CD8-positive, alpha-beta memory T cell (primary cell): Measurements from ENCODE around the gene DNAJC15. TPM values are rescaled to one million over a fixed set of nuclear protein-coding genes. Genes with fewer than 3 reads are reported as not detected.
A peak's percentile ranks its signal among the peaks of the same experiment; 100 is the strongest.

Experiments
- CTCF ChIA-PET: fragments of 350-600 bp; sonication (Branson Sonifier 250); formaldehyde crosslinking; loops from one replicate; lab custom pipeline; 2021; ENCODE audit warnings: antibody characterized with exemption; lab: Charles Lee
- POLR2A ChIA-PET: fragments of 350-600 bp; sonication (Branson Sonifier 250); formaldehyde crosslinking; loops from one replicate; lab custom pipeline; 2021; ENCODE audit warnings: antibody characterized with exemption; lab: Charles Lee
- DNase-seq, 5 donors: peaks; one replicate each; pipeline versions ENCODE4 v3.0.0 to v3.0.0-alpha.2; 2020 to 2022; ENCODE audit warnings: mixed read lengths in 1 of 5
- H3K27ac ChIP-seq: one replicate; pipeline ENCODE4 v1.7.0; 2013; ENCODE audit warnings: low read depth, mild to moderate bottlenecking, low read length, moderate library complexity
- H3K27me3 ChIP-seq: 2 replicates; pipeline ENCODE4 v1.7.0; 2013; ENCODE audit warnings: low read length, mild to moderate bottlenecking; ENCODE audit not compliant: insufficient read depth, poor library complexity, severe bottlenecking
- H3K36me3 ChIP-seq: 2 replicates; pipeline ENCODE4 v1.7.0; 2013; ENCODE audit warnings: mild to moderate bottlenecking, low read length, moderate library complexity; ENCODE audit not compliant: insufficient read depth
- H3K4me1 ChIP-seq: 2 replicates; pipeline ENCODE4 v1.7.0; 2013; ENCODE audit warnings: mild to moderate bottlenecking, low read length, moderate library complexity; ENCODE audit not compliant: insufficient read depth
- H3K4me3 ChIP-seq: 2 replicates; pipeline ENCODE4 v1.7.0; 2013; ENCODE audit warnings: mild to moderate bottlenecking, low read length
- H3K9me3 ChIP-seq: 2 replicates; pipeline ENCODE4 v1.7.0; 2013; ENCODE audit warnings: mild to moderate bottlenecking, low read length
- H3K27ac Mint-ChIP-seq, 8 donors: one replicate each; pipeline ENCODE4 v1.8.0; 2020 to 2021; ENCODE audit warnings: mixed read lengths in 8 of 8, mild to moderate bottlenecking in 6 of 8, inconsistent platforms in 3 of 8, moderate library complexity in 3 of 8
- H3K27me3 Mint-ChIP-seq, 2 donors: one replicate each; pipeline ENCODE4 v1.8.0; 2020 to 2021; ENCODE audit warnings: mixed read lengths in 2 of 2, mild to moderate bottlenecking in 1 of 2, moderate library complexity in 1 of 2
- H3K36me3 Mint-ChIP-seq, 3 donors: one replicate each; pipeline ENCODE4 v1.8.0; 2020 to 2021; ENCODE audit warnings: mixed read lengths in 3 of 3, inconsistent platforms in 1 of 3, mild to moderate bottlenecking in 1 of 3
- H3K4me1 Mint-ChIP-seq, 3 donors: one replicate each; pipeline ENCODE4 v1.8.0; 2020 to 2021; ENCODE audit warnings: mixed read lengths in 3 of 3, inconsistent platforms in 1 of 3, mild to moderate bottlenecking in 1 of 3
- H3K4me3 Mint-ChIP-seq, 7 donors: one replicate each; pipeline ENCODE4 v1.8.0; 2020 to 2021; ENCODE audit warnings: mixed read lengths in 7 of 7, mild to moderate bottlenecking in 6 of 7, moderate library complexity in 4 of 7, inconsistent platforms in 2 of 7
- H3K9me3 Mint-ChIP-seq, 5 donors: one replicate each; pipeline ENCODE4 v1.8.0; 2020 to 2022; ENCODE audit warnings: mixed read lengths in 5 of 5, mild to moderate bottlenecking in 3 of 5, moderate library complexity in 2 of 5, inconsistent platforms in 1 of 5
- polyA plus RNA-seq: library from polyadenylated mRNA; unstranded; fragments of 300-500 nt; fragmentation: Illumina TruSeq; gene quantifications from one replicate; pipeline ENCODE4 v1.2.3, GENCODE V29; 2021
- total RNA-seq, 2 experiments: library from RNA; stranded (reverse); gene quantifications; one replicate each; pipeline ENCODE4 v1.2.3, GENCODE V29; 2021

The DNAJC15 gene
- total RNA-seq (10 to 100 TPM; 13.2 to 13.6 TPM), polyA plus RNA-seq (13.7 TPM)

DNA sequence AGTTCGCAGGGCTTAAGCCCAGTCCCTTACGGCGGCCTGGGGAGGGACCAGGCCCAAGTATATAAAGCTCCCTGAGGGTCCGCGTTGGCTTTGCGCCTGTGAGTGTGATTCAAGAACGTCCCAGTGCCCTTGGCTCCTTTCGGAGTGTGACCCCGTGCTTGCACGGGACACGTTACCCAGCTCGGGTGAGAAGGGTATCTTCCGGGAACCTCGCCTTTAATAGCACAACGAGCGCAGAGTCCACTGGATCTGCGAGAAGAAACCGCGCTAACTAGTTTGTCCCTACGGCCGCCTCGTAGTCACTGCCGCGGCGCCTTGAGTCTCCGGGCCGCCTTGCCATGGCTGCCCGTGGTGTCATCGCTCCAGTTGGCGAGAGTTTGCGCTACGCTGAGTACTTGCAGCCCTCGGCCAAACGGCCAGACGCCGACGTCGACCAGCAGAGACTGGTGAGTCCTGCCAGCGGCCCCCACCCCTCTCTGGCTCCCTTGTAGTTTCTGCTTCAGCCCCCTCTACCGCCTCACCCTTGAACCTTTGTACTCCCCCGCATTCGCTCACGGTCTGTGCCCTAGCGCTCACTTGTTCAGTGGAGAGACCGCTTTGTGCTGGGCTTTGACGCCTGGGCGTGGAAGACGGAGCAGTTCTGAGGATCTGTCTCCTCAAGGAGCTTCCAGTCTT lies at the start of gene DNAJC15:
Gene DNAJC15, plus strand, starts transcription at position 298 of the 675 bp plus-strand sequence. Its CDS starts 41 bp downstream, at position 339.
- ChIA-PET CTCF (interaction anchor here (0.7 to 4.6 kb wide), 10 partner anchors 9 to 62 kb away, joined by 3 to 26 read pairs (median 5); partner anchors contain the start of gene EPSTI1), POLR2A (interaction anchor here (1.0 to 2.5 kb wide), 3 partner anchors 31 to 36 kb away, joined by 3 to 23 read pairs (median 5); partner anchors contain the start of gene EPSTI1)
- Histone ChIP-seq H3K36me3 (no peaks in the 10 kb centered on the region), H3K27ac (peak within 1 kb of the TSS; percentile 53), H3K27me3 (no peaks in the 10 kb centered on the region), H3K4me3 (peak within 1 kb of the TSS; percentile 77), H3K9me3 (no peaks in the 10 kb centered on the region), H3K4me1 (peaks cover 18% of the 10 kb centered on the region)
- H3K9me3 Mint-ChIP-seq: no peaks in the 10 kb centered on the region
- peak within 1 kb of the TSS; percentile 92 to 99 (median 96) for H3K27ac Mint-ChIP-seq
- DNase-seq: peak; percentile 63 to 88 (median 76)
- H3K36me3 Mint-ChIP-seq: peaks cover 3 to 15% (median 4%) of the 10 kb centered on the region in 3 donors
- H3K4me1 Mint-ChIP-seq: peaks cover 27 to 48% (median 43%) of the 10 kb centered on the region in 3 donors
- H3K4me3 Mint-ChIP-seq: peak within 1 kb of the TSS; percentile 97 to 100 (median 99)
- peaks cover 0 to 2% of the 10 kb centered on the region in 2 donors for H3K27me3 Mint-ChIP-seq

DNA sequence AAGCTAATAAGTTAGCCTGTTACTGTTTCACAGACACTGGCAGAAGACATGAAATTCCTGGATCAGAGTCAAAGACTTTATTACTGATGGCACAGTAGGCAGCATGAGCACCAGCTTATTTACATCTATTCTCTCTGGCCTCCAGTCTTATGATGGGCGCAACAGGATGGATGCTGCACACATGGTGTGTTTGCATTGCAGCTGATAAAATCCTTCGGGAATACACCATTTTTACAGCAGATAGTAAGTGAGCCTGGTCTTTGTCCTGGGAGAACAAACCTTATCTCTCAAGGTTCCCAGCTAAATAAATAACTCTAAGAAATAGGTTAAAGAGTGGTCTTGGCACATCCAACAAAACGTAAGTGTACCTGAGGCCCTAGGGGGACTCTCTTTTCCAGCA lies 47.3 kb upstream of the DNAJC15 start:
- CTCF ChIA-PET: interaction anchor here (1.2 to 1.4 kb wide), 2 partner anchors 13 to 17 kb away, joined by 3 to 4 read pairs; no protein-coding TSS in a partner anchor
- peaks cover 9 to 28% (median 13%) of the 10 kb centered on the region in 3 donors for H3K36me3 Mint-ChIP-seq
- no peaks in the 10 kb centered on the region for H3K9me3 Mint-ChIP-seq

DNA sequence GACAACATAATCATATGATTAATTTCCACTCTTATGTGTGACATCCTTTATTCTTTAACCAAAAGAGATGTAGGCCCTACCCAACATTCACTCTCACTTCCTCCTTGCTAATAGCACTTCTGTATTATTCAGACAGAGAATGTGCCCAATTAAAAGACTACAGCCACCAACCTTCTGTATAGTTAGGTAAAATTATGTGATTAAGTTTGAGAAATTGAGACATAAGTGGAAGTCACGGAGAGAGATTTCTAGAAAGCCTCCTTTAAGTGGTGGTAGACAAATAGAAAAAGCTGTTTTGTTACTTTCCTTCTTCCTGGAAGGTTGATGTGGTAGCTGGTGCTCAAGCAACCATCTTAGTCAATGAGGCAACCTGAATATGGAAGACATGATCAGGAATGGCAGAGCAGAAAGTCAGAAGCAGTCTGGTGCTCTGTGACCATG lies 46.1 kb upstream of the DNAJC15 start:
- Mint-ChIP-seq H3K4me3 (no peak overlapping the region), H3K27me3 (no peaks in the 10 kb centered on the region), H3K27ac (peak overlapping the region in 3 of 8 donors; percentile 14 to 35 (median 18)), H3K4me1 (peaks cover 6 to 31% (median 27%) of the 10 kb centered on the region in 3 donors), H3K9me3 (no peaks in the 10 kb centered on the region), H3K36me3 (peaks cover 9 to 29% (median 13%) of the 10 kb centered on the region in 3 donors)
- Histone ChIP-seq H3K4me1 (no peaks in the 10 kb centered on the region), H3K4me3 (no peak overlapping the region), H3K9me3 (no peaks in the 10 kb centered on the region), H3K27me3 (no peaks in the 10 kb centered on the region), H3K36me3 (peaks cover 4% of the 10 kb centered on the region), H3K27ac (no peak overlapping the region)
- POLR2A ChIA-PET: no interaction called here
- CTCF ChIA-PET: no interaction called here
- no peak for DNase-seq

More for the DNA sequence above, 47.3 kb upstream of the DNAJC15 start:
- no peak for DNase-seq
- no peak overlapping the region for H3K4me3 Mint-ChIP-seq
- peaks cover 7 to 28% (median 23%) of the 10 kb centered on the region in 3 donors for H3K4me1 Mint-ChIP-seq
- Histone ChIP-seq H3K27ac (no peak overlapping the region), H3K36me3 (peaks cover 4% of the 10 kb centered on the region), H3K9me3 (no peaks in the 10 kb centered on the region), H3K4me1 (no peaks in the 10 kb centered on the region), H3K4me3 (no peak overlapping the region), H3K27me3 (no peaks in the 10 kb centered on the region)
- H3K27ac Mint-ChIP-seq: no peak overlapping the region
- H3K27me3 Mint-ChIP-seq: no peaks in the 10 kb centered on the region
- POLR2A ChIA-PET: no interaction called here

DNA sequence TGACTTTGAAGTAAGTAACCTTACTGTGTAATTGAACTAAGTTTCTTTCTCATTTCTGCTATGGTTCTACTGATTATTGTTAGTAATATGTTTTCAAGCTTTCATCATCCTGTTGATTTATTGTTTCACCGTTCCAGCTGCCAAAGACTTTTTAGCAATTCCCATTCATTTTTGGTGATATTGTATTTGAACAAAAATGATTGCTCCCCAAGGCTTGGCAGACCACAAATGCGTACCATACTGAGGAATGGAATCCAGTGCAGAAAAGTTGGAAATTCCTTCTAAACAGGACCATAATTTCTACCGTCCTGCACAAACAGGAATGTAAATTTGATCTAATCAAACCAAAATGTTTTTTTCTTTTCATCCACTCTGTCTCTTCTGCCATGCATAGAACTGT lies 42.1 kb upstream of the DNAJC15 start:
- H3K27ac Mint-ChIP-seq: peak overlapping the region in 2 of 8 donors; percentile 9 to 37
- no peak overlapping the region for H3K4me3 Mint-ChIP-seq
- H3K36me3 ChIP-seq: no peaks in the 10 kb centered on the region
- peaks cover 23 to 53% (median 51%) of the 10 kb centered on the region in 3 donors for H3K4me1 Mint-ChIP-seq
- peaks cover 9 to 20% (median 14%) of the 10 kb centered on the region in 3 donors for H3K36me3 Mint-ChIP-seq
- no peak overlapping the region for H3K4me3 ChIP-seq
- CTCF ChIA-PET: interaction anchor here (1.5 kb wide), 1 partner anchor 9 kb away, joined by 3 read pairs; no protein-coding TSS in a partner anchor
- no peaks in the 10 kb centered on the region for H3K9me3 ChIP-seq
- no peak for DNase-seq
- no peaks in the 10 kb centered on the region for H3K9me3 Mint-ChIP-seq
- H3K4me1 ChIP-seq: no peaks in the 10 kb centered on the region
- POLR2A ChIA-PET: no interaction called here
- no peak overlapping the region for H3K27ac ChIP-seq
- H3K27me3 Mint-ChIP-seq: no peaks in the 10 kb centered on the region
- no peaks in the 10 kb centered on the region for H3K27me3 ChIP-seq

DNA sequence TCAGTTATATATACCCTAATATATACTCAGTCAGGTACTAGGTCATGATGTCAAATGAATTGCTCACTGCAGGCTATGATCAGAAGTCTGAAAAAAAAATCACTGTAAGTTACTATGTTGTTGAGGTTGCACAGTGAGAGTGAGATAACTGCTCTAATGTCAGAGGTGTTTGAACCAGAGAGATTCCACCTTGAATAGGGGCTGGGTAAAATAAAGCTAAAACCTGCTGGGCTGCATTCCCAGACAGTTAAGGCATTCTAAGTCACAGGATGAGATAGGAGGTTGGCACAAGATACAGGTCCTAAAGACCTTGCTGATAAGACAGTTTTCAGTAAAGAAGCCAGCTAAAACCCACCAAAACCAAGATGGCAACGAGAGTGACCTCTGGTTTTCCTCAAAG lies 41.5 kb upstream of the DNAJC15 start:
- H3K9me3 Mint-ChIP-seq: no peaks in the 10 kb centered on the region
- H3K27ac Mint-ChIP-seq: peak overlapping the region in 2 of 8 donors; percentile 9 to 37
- Histone ChIP-seq H3K27me3 (no peaks in the 10 kb centered on the region), H3K36me3 (no peaks in the 10 kb centered on the region), H3K27ac (no peak overlapping the region), H3K9me3 (no peaks in the 10 kb centered on the region), H3K4me1 (no peaks in the 10 kb centered on the region), H3K4me3 (no peak overlapping the region)
- peaks cover 9 to 20% (median 14%) of the 10 kb centered on the region in 3 donors for H3K36me3 Mint-ChIP-seq
- H3K27me3 Mint-ChIP-seq: no peaks in the 10 kb centered on the region
- ChIA-PET CTCF (interaction anchor here (1.2 to 1.5 kb wide), 3 partner anchors 8 to 12 kb away, joined by 3 to 6 read pairs (median 3); no protein-coding TSS in a partner anchor), POLR2A (no interaction called here)
- no peak overlapping the region for H3K4me3 Mint-ChIP-seq
- H3K4me1 Mint-ChIP-seq: peaks cover 23 to 53% (median 48%) of the 10 kb centered on the region in 3 donors
- no peak for DNase-seq

DNA sequence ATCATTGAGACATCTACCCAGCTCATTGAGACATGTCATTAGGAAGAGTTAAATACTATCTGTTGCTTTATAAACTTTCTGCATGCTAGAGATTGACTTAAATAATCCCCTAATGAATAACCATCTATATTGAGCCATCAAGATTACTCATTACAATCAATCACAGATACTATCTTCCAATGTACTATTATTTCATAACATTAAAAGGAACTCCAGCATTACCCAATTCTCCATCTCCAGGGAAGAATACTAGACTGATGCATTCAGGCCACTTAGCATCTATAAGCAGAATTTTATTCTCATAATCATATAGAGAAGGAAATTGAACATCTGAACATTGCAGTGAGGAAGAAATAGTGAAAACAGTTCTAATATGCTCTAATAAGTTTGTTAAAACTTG lies 39.4 kb upstream of the DNAJC15 start:
- ChIA-PET POLR2A (interaction anchor here (1.5 kb wide), 1 partner anchor 8 kb away, joined by 6 read pairs; the partner anchor contains the start of gene EPSTI1), CTCF (no interaction called here)
- Histone ChIP-seq H3K27me3 (no peaks in the 10 kb centered on the region), H3K9me3 (no peaks in the 10 kb centered on the region), H3K27ac (no peak overlapping the region), H3K36me3 (no peaks in the 10 kb centered on the region), H3K4me3 (no peak overlapping the region), H3K4me1 (no peaks in the 10 kb centered on the region)
- Mint-ChIP-seq H3K9me3 (no peaks in the 10 kb centered on the region), H3K27me3 (no peaks in the 10 kb centered on the region), H3K36me3 (peaks cover 3 to 15% (median 11%) of the 10 kb centered on the region in 3 donors), H3K27ac (no peak overlapping the region), H3K4me3 (no peak overlapping the region), H3K4me1 (peaks cover 21 to 60% (median 60%) of the 10 kb centered on the region in 3 donors)
- DNase-seq: no peak

DNA sequence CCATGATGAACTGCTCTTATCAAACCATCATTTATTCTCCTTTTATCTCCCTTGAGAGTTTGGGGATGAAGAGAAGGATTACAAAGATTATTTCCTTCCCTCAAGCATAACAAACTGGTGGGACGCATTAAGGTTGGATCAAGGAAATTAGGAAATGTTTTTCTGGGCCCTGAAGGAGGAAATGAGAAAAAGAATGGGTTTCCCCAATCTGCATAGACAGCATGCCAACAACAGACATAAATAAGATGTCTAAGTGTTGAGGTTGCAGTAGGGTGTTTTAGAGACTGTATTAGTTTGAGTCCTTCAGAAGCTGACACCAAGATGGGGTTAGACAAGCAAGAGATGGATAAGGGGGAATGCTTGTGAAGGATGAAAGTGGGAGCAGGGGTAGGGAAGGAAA lies 38.7 kb upstream of the DNAJC15 start:
- ChIA-PET POLR2A (no interaction called here), CTCF (interaction anchor here (1.7 kb wide), 1 partner anchor 16 kb away, joined by 3 read pairs; no protein-coding TSS in a partner anchor)
- Mint-ChIP-seq H3K36me3 (peaks cover 3 to 15% (median 11%) of the 10 kb centered on the region in 3 donors), H3K27ac (peak overlapping the region in 1 of 8 donors; percentile 8), H3K4me3 (peak overlapping the region in 1 of 7 donors; percentile 21), H3K27me3 (no peaks in the 10 kb centered on the region), H3K9me3 (no peaks in the 10 kb centered on the region), H3K4me1 (peaks cover 23 to 64% (median 64%) of the 10 kb centered on the region in 3 donors)
- H3K27ac ChIP-seq: no peak overlapping the region
- no peak overlapping the region for H3K4me3 ChIP-seq
- peaks cover 1% of the 10 kb centered on the region for H3K4me1 ChIP-seq
- no peaks in the 10 kb centered on the region for H3K9me3 ChIP-seq
- H3K27me3 ChIP-seq: no peaks in the 10 kb centered on the region
- no peaks in the 10 kb centered on the region for H3K36me3 ChIP-seq
- DNase-seq: no peak
